GM19025 (cell line): ENCODE results near the gene RELN.

ENCODE experiments used
- ATAC-seq: cut with Tn5 transposase; IDR thresholded peaks from one replicate; pipeline ENCODE4 v1.9.1; 2021; ENCODE audit warnings: mild to moderate bottlenecking, low read depth, moderate library complexity; ENCODE audit not compliant: unreplicated experiment

RELN gene

DNA sequence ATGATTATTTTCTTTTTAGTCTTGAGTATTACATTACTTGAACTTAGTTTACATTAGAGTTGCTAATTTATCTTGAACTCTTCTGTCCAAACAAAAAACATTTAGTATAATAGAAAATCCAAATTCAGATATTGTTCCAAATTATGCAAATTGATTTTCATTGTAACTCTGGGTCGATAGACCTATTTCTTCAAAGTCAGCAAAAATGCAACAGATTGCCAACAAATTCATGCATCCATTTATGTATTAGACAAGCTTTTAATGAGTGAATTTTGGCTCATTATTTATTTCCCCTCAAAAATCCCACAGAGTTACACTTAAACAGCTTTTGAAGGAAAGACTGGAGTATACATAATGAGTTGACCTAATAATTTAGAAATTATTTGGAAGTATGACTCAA is 240.8 kb downstream of the RELN start:
- ATAC-seq, result no peak

DNA sequence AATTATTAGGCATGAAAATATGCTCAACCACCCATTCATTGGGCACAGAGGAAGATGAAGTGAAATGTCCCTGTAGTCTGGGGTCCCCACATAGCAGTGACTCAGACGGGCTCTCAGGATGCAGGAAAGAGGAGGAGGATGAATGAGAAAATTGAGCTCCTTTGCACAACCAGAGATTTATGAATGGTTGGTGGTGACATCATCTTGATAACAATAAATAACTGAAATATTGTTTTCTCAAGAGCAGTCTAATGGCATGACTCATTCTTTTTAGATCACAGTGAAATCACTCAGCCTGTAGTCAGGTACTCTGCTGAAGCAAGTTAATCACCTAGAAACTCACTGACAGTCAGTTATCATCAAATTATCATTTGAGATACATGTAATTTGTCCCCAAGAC is 254.1 kb downstream of the RELN start:
- ATAC-seq, result no peak

DNA sequence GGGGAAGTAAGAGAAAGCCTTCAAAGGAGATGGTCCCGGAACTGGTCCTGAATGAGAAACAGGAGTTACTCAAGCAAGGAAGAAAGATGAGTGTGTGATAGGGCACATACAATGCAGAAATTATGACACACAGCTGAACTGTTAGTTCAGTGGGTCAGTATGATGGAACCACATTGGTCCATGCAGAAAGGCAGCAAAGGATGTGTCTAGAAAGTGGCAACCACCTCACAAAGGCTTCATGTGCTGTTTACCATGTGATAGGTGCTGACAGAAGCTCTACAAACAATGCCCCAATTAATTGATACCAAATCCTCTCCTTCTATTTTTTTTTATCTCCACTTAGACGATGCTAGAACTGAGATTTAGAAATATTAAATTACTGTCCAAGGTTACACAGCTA is 258.3 kb downstream of the RELN start:
- no peak for ATAC-seq

DNA sequence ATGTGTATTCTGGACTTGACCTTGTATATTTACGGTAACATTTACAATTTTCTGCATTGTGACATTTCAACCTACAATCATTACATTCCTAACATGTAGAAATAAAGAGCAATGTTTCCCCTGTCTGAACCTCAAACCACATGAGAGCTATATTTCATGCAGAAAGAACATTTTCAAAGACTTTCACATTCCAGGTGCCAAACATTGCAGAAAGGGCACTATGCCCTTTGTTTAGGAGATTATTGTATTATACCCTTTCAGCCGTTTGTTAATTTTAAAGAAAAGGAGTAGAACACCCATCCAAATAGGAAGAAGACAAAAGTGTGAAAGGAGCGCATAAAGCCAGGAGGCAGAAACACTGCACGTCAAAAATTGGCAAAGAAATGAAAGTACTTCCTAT is 260.4 kb downstream of the RELN start:
- no peak for ATAC-seq

DNA sequence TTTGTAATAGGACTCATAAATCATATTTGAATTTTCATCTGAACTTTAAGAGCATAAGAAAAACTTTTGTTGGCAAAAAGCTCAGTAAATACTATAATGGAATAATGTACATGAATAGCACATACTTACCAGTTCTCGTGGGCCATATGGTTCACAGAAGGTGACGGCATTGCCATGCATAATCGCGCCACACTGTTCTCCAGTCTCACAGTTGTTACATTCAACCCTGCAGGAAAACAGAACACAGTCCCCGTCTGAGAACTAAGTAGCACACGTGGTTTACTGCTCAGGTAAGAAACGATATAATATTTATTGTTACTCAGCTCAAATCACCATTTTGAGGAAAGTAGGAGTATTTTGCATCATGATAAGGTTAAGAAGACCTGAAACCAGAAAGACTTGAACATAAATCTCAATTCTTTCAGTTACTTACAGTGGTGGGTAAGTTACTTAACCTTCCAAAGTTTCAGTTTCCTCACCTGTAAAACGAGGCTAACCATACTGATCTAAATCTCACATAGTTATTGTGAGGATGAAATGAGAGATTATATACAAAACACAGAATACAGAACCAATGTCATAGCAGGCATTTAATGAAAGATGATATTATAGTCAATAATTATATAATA is 261.4 kb downstream of the RELN start:
- no peak for ATAC-seq

DNA sequence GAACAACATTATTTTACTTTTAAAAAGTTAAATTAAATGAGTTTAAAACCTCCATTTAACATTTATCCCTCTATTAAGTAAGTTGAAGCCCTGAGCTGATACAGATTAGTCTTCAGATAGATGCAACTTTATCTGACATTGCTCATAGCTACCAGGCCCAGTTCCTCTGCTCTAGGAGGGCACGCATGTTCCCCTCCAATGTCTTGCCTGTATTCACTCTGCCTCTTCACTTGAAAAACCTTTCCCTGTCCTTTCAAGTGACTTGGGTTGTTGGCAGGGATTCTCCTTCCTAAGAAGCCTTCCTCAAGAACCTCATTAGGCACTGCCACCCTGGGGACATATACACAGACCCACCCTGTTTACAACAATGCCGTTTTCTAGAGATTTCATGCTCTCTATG is 270.4 kb downstream of the RELN start:
- ATAC-seq, result no peak

DNA sequence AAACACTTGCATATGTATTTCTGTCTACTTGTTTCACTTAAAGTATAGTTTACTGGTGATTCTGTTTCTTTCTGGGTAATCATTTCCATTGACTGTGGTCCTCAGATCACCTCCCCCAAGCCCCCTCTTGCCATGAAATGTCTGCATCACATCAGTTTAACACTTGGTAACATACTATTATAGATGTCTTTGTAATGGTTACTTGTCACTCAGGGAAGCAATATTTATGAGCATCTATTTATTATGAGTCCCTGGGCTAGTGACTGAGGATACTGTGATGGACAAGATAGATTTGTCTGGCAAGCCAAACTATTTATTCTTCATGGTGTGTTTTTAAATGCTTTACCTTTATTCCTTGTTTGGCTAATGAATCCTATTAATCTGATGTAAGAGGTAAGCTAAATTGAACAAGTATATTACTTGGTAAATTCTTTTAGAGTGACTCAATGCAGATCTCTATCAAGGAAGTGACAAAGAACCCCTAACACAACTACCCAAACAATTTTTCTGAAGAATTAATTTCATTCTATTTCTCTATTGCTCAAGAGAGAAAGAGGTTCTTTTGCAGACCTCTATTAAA is 270.9 kb downstream of the RELN start:
- no peak for ATAC-seq

DNA sequence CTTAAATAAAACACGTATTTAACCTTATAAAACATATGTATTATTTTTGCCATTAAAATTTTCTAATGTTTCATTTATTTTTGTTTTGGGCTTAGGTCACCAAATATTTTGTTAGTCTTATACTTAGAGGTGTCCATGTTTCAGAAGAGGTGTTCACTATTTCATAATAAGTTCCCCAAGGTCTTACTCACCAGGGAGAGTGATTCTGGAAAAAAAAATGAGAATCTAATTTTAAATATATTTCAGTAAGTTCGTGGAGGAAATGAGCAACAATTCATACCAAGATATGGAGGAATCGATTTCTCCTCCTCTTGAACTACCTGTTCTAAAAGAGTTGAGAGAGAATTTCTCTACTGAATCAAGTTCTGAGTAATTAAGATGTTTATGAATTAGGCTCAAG is 271.9 kb downstream of the RELN start:
- ATAC-seq, result no peak

DNA sequence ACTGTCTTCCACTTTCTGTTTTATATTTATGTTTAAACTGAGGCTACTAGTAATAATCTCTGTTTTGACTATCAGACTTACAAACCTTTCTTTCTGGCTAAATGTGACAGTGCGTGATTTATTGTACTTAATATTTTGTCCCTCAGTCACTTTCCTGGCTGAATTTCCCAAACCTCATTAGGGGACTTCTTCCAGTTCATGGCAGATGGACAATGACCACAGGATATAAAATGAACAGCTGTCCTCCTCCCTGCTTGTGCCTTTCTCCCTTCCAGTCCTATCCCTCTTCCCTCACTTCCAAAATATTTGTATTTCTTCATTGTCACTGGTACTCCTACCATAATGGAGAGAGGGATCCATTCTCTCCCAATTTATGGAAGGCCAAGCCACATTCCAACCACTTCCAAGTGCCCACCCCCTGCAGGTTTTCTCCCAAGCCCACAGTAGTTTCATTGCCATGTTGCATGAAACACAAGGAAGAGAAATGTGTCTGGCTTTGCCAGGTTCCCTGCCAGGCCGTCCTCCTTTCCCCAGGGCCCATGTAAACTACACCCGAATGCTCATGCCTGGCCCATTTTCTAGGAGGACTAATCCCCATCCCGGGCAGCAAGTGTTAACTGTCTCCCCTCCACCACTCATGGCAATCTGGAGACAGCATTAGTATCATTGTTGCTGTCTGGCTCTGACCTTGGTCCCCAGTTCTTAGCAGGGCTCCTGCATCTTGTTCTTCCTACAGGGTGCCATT is 273.9 kb downstream of the RELN start:
- no peak for ATAC-seq

DNA sequence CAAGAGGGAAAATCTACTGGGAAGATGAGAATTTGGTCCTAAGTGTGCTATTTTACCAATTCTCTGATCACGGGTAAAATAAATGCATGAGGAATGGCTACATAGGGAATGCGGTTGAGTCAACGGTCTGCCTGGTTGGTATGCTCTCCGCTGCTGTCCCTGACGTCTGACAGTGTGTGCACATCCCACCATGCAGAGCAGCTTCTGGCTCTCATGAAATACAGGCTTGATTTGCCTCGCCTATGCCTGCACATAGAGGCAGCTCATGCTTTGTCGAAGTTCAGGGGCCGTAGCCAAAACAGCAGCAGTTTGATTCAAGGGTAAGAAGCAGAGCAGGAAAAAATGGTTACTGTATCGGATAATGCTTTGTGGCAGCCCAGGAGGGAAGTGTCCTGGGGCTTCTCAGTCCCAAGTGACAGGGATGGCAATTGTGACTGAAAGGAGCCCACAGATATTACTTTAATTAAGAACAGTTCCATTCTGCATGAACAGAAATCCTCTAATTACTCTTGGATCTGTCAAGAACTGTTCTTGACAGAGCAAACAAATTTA is 275.0 kb downstream of the RELN start:
- ATAC-seq, result no peak

DNA sequence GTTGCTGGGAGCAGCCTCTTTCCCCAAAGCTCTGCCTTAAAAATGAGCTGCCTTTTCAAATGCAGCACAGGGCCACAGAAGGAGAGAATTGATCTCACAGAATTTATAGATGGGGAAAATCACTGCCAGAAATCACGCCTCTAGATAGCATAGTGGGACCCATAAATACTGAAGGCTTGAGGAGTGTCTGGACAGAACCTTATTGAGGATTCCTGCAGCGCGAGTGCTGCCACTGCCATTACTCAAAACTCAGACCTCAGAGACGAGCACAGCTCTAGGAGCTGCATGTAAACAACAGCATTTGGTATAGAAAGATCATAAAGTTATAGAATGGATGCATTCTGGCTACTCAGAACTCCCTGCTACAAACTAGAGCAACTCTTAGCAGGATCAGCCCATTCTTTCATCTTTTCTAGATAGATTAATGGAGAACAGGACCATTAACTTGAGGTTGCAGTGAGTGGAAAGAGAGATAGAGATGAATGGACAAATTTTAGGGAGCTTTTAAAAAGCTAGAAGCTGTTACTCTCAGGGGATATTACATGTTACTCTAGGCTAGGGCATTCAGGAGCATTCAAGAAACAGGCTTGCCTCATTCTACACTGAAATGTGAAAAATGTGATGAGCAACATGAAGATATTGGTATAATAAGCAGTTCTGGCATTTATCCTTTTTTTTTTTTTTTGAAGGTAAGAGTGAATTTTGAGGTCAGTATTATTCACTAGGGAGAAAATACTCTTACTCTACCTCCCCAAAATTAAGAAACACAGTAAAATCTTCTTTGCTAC is 276.3 kb downstream of the RELN start:
- no peak for ATAC-seq

DNA sequence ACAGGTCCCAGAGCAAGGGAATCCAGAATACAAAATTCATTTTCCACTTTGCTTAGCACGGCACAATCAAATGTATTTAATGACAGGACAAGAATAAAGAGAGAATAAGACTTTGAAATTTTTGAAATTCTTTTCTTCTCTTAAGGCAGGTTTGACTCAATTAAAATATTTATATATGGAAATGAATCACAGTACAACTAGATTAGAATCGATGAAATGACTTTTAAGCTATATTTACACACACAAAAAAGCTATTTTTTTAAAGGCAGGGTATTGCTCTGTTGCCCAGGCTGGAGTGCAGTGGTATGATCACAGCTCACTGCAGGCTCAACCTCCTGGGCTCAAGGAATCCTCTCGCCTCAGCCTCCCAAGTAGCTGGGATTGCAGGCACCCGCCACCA is 278.0 kb downstream of the RELN start:
- ATAC-seq, result no peak

DNA sequence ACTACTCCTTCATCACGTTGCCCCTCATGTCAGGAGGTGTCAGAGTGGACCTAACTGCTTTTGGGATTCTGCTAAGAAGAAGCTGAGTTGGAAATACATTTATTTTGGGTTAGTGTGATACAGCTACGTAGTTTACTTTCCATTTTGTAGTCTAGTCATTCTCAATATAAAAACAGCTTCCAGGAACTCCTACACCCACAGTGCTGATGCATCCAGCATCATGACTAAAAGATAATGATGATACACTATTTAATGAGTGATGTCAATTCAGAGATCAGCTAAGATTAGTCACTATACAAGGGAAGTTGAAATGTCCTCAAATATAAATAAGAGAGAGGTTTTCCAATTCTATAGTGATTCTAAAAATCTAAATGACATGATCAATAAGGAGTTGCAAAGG is 279.2 kb downstream of the RELN start:
- no peak for ATAC-seq

DNA sequence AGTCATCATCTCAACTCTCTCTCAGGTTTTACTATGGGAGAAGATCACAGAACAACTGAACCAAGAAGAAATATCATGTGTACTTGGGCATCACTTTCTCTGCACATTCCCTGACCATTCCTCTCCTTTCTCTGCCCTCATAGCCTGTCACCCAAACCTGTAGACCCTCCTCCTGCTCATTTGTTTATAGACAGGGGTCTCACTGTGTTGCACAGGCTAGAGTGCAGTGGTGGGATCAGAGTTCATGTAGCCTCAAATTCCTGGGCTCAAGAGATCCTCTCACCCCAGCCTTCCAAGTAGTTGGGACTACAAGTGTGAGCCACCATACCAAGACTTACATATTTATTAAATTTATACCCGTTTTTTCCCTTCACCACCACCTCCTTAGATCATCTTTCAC is 282.7 kb downstream of the RELN start:
- ATAC-seq, result no peak

DNA sequence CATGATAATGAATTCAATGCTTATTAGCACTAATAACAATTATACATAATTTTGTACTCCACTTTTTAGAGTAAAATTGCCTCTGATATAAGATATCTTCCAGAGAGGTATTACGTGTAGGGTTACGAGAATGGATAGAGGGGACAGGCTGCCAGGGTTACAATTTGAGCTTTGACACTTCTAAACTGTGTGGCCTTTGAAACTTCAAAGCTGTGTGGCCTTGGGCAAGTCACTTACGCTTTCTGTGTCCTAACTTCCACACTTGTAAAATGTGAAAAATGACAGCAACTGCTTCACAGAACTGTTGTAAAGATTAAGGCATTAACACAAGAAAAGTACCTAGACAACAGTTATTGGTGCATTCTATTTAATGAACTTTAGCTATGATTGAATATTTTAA is 283.9 kb downstream of the RELN start:
- ATAC-seq, result no peak

DNA sequence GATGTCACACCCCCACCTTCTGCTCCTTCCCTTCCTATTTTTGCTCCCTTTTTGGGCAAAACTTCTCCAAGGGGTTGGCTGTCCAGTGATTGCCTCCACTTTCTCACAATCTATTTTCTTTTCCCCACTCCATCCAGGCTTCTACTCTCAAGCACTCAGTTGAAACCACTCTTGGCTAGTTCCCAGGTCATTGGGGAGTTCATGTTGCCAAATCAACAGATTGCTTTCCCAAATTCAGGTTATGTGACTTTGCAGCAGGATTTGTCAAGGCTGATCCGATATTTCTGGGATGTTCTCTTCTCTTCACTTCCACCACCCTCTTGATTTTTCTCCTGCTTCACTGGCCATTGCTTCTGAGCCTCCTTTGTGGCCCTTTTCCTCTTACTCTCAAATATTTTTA is 284.8 kb downstream of the RELN start:
- ATAC-seq, result no peak

DNA sequence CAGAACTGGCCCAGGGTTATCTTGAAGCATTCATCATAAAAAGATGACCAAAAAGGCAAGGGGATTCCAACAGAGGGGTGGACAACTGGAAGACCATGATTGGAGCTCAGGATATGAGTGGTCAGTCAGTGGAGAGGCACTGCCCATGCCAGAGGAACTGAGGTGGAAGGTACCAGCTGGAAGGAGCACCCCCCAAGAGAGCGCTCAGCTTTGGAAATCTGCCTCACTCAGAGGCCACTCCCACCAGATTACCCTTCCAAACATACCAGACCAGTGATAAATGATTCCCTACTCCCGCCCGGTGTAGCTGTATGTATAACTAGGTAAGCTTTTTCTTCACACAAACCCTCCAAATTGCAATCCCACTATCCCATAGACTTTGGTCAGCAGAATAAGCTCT is 286.5 kb downstream of the RELN start:
- ATAC-seq, result no peak

DNA sequence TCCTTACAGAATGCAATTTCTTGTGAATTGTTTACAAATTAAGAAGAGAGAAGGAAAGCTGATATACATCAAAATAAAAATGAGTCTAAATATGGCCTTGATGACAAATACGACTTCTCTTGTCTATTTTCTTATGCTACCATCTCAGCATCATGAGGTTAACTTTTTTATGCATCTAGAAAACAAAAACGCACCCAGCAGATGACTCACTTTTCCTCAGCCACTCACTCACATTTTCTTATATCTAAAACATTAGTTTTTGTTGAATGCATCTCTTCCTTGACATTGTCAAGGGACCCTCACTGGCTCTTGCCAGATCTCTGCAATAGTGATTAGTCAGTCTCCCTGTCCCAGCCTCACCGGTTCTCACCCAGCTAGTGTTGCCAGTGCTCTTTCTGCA is 287.0 kb downstream of the RELN start:
- no peak for ATAC-seq

DNA sequence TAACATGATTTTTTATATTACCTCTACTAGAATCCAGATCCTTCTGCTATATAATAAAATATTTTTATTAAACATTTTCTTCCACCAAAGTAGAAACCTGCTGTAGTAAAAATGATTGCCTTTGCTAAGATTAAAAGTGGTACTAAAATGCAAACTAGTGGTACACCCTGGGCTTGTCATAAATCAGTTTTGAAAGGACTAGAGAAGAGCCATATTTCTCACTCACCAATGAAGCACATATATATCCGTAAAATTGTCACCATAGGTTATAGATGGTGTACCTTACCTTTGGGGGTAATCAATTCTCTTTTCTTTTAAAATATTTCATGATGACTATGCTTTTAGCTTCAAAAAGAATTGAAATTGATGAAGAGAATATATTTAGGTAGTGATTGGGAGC is 290.4 kb downstream of the RELN start:
- ATAC-seq, result no peak

DNA sequence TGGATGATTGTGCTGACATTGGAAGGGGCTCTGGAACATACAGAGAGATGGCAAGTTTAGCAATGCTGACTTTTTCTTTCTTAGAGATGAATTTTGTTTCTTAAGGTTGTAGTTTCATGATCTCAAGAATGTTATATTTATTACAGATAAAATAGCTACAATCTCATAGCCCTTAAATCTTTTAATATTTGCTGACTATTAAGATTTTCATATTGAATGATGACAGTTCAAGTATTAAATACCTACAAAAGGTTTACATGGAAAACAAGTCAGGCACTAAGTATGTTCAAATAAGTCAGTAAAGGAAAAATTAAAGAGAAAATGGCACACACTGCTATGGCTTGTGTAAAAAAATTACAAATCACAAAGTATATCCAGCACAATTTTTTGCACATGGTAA is 291.4 kb downstream of the RELN start:
- no peak for ATAC-seq

DNA sequence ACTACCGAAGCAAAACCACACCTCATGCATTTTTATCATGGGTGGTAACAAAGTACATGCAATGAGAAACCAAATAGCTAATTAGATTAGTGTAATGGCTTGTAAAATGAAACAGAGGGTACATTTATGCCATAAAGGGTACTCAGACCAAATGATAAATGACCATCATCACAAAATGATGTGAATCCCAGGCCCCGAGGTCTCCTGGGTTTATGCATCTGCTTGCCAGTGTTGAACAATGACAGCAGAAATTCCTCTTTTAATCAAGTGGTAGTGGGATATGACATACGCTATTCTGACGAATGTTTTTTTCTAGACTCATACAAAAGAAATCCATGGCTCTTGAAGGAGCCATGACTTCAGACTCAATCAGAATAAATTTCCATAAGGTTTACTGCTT is 293.9 kb downstream of the RELN start:
- no peak for ATAC-seq
